ENCODE results near the gene POLR1C.
"Not testable (repeated sequence)": the region's sequence is repeated elsewhere in the genome, so short reads cannot be mapped to it uniquely, and the experiment has no call there.

POLR1C gene

GRCh38 chr6:43511824-43512415 is 5.0 kb upstream of the POLR1C start:
- DNase-seq = no peak

- DNase-seq = no peak
Observed at GRCh38 chr6:43515808-43516207, 1.1 kb upstream of the POLR1C start.

- DNase-seq = no peak
Observed at GRCh38 chr6:43516367-43516696, 557 bp upstream of the POLR1C start.

GRCh38 chr6:43517505-43518357 is 842 bp downstream of the POLR1C start:
- DNase-seq = no peak

GRCh38 chr6:43520097-43520496 is 3.2 kb downstream of the POLR1C start:
- no peak for DNase-seq

- no peak for DNase-seq
Observed at GRCh38 chr6:43521836-43522235, 4.9 kb downstream of the POLR1C start.

GRCh38 chr6:43522547-43523261 is 5.8 kb downstream of the POLR1C start:
- no peak for DNase-seq

GRCh38 chr6:43523284-43523683 is 6.4 kb downstream of the POLR1C start:
- no peak for DNase-seq

GRCh38 chr6:43524483-43524961 is 7.6 kb downstream of the POLR1C start:
- no peak for DNase-seq

- no peak for DNase-seq
Observed at GRCh38 chr6:43532201-43532600, 15.3 kb downstream of the POLR1C start.

- DNase-seq = not testable (repeated sequence)
Observed at GRCh38 chr6:43538986-43539385, 22.1 kb downstream of the POLR1C start.

- not testable (repeated sequence) for DNase-seq
Observed at GRCh38 chr6:43539409-43539808, 22.5 kb downstream of the POLR1C start.

GRCh38 chr6:43540507-43540906 is 23.6 kb downstream of the POLR1C start:
- DNase-seq = no peak

GRCh38 chr6:43541774-43542471 is 25.0 kb downstream of the POLR1C start:
- DNase-seq = no peak

- no peak for DNase-seq
Observed at GRCh38 chr6:43544461-43544860, 27.6 kb downstream of the POLR1C start.

- no peak for DNase-seq
Observed at GRCh38 chr6:43547222-43547621, 30.3 kb downstream of the POLR1C start.

GRCh38 chr6:43557620-43558019 is 40.7 kb downstream of the POLR1C start:
- not testable (repeated sequence) for DNase-seq

GRCh38 chr6:43559328-43559727 is 42.4 kb downstream of the POLR1C start:
- no peak for DNase-seq

- no peak for DNase-seq
Observed at GRCh38 chr6:43570876-43571441, 54.1 kb downstream of the POLR1C start.
